HG03139 (cell line): ENCODE measurements around the gene NFATC2.
A peak's percentile ranks its signal among the peaks of the same experiment; 100 is the strongest.
"Not testable (repeated sequence)": the region's sequence is repeated elsewhere in the genome, so short reads cannot be mapped to it uniquely, and the experiment has no call there.

Source experiments
- ATAC-seq: cut with Tn5 transposase; IDR thresholded peaks from one replicate; pipeline ENCODE4 v1.9.1; 2021; ENCODE audit not compliant: unreplicated experiment

Gene NFATC2

DNA sequence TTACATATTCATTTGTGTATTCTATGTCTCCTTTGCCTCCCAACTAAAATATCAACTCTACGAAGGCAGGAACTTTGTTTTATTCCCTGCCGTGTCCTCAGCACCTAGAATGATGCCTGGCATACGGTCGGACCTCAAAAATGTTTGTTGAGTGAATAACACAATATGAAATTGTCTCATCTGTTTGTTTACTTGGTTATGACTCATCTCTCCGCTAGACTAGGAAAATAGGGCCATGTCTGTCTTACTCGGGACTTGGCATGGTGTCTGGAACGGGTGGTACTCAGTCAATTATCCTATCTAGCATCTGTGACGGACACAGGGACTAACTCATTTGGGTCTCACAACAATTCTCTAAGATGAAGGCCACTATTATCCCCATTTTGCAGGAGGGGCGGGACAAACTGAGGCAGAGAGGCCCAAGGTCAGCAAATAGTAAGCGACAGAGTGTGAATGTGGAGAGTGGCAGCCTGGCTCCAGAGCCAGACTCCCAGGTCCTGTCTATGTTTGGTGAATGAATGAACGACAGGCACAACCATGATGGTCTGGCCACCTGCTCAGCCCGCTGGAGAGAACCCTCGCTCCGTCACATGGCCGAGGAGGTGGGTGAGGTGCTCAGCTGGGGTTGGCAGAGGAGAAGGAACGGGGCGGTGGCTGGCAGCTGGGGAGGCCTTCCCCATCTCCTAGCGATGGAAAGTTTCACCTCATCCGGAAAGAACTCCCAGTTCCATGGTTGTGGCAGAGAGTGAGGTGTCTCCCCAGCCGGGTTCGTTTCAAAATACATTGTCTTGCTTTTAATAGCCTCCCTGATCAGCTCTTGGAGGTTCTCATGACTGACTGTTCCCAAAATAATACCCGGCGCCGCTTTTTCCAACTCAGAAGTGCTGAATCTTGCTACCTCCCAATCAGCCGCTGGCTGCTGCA lies 27.6 kb upstream of the NFATC2 start:
- ATAC-seq: no peak

DNA sequence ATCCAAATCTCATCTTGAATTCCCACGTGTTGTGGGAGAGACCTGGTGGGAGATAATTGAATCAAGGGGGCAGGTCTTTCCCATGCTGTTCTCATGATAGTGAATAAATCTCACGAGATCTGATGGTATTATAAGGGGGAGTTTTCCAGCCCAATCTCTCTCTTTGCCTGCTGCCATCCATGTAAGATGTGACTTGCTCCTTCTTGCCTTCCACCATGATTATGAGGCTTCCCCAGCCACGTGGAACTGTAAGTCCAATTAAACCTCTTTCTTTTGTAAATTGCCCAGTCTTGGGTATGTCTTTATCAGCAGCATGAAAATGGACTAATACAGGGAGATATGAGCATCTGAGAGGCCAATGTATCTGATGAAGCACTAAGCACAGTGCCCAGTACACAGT lies 26.0 kb upstream of the NFATC2 start:
- not testable (repeated sequence) for ATAC-seq

DNA sequence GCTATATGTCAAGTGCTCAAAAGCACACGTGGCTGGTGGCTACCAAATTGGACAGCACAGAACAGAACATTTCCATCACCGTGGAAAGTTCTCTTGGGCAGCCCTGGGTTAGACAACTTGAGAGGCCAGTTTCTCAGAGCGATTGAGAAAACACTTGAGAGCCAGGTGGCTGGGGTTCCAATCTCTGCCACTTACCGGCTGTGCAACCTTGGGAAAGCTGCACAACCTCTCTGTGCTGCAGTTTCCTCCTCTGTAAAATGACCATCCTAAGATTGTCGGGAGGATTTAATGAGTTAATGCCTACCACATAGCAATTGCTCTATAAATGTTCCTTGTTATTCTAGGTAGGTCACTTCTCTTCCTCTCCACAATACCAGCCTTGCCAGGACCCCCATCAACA lies 25.1 kb upstream of the NFATC2 start:
- ATAC-seq: no peak

DNA sequence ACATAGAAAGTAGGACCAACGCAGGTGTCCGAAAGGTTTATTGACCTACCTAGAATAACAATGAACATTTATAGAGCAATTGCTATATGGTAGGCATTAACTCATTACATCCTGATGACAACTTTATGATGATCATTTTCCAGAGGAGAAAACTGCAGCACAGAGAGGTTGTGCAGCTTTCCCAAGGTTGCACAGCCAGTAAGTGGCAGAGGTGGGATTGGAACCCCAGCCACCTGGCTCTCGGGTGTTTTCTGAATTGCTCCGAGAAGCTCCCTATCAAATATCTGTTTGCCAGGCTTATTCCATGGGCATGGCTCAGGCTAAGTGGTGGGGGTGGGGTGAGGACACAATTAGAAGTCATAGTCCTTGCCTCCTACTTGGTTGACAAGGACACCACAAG lies 24.1 kb upstream of the NFATC2 start:
- no peak for ATAC-seq

DNA sequence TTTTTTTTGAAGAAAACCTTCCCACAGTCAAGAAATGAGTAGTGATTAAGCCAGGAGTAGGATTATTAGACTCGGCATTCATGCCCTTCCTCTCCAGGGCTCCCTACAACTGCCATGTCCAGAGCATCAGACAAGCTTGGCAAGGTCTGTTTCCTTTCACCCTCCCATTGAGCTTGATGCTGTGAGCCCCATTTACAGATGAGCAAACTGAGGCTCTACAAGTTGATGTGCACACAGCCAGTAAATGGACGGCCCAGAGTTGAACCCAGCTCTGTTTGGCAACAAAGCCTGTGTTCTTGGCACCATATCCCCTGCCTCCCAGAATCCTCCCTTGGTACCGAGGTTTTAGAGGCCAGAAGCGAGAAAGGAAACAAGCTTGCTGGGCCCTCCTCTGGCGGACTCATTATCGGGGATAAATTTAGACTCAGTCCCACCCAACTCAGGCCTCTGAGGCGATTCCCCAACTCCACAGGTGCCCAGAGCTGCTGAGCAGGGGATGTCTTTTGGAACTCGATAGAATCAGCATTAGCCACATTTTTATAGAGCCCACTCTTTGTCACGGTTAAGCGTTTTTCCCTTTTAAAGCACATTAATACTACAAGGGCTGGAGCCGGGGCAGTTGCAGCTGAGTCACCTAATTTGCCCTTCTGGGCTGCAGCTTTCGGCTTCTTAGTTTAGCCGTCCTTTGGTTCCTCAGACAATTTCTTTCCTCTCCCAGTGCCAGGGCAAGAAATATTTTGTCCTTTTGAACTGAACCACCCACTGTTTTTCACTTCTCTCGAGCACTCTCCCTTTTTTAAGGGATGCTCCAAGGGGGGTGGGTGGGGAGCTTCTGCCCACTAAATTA lies 23.0 kb upstream of the NFATC2 start:
- no peak for ATAC-seq

DNA sequence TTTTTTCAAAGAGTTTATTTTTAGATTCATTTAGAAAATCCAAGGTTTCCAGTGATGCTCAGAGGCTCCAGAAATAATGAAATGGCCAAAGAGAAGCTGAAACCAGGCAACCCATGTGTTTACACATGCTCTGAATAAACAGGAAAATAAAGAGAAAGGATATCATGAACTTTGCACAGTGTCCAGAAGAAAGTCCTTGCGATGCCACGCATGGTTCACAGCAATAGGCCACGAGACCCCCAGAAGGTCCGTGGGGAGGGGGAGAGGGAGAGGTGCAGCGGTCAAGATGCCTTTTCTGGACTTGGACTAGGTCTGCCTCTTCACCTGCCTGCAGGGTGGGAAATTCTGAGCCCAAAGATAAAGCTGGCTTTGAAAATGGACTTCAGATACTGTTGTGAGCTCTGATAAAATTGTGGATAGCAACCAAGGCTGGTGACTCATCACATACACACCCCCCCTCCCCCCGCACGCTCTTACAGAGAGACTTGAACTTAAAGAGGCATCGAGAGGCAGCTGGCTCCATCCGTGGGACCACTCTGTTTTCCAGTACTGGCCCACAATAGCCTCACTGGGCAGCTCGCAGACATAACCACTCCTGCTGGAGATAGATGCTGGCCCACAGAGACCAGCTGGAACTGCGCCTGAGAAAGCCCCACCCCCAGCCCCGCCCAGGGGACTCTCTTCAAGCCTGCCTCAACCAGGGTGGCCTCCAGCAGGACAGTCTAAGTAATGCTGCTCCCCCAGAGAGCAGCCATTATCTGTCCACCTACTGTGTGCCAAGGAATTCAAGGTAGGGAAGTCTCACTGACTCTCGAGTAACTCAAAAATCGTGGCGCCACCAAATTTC lies 21.2 kb upstream of the NFATC2 start:
- no peak for ATAC-seq

DNA sequence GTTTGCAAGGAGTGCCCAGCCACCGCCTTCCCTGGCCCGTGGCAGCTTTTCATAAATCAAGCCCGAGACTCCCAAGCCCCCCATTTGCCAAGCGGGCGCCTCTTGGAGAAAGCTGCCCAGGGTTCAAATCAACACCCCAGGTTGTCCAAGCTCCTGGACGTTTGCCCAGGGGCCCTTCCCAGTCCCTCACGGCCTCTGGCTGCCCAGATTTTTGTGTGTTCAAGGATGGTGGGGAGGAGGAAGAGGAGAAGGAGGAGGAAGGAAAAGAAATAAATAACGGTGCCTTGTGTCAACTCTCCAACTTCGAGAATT lies 20.6 kb upstream of the NFATC2 start:
- no peak for ATAC-seq

DNA sequence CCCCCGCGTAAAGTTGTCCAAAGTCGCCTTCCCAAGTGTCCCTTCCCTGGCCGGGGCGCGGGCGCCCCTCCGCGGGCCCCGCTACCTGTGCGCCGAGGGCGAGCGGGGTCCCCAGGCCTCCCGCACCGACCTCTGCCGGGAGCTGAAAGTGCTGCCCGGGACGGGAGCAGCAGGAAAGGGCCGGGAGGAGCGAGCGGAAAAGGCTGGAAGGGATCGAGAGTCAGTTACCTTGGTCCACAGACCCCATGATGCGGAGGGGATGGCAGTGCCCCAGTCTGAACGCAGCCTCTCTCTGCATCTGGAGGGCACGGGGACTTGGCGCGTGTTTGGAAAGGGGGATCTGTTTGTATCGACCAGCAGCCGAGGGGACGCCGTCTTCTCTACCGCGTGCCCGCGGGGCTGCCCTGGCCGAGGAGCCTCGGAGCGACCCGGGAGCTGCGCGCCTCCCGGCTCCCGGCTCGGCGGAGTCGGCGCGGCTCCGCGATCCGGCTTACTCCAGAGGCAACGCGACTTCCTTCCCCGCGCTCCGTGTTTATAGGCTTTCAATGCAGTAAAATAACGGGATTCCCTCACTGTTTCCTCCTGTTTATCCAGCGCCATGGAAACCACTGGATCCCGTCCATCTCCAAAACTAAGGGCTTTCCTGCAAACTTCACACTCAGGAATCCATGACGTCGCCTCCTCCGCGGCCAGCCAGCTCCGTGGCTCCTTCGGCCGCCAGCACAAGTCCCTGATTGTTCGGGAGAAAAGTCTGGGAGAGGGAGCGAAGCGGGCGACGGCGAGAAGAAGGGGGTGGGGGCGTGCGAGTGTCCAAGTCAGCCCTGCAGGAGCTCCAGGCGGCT lies 20.0 kb upstream of the NFATC2 start:
- ATAC-seq: no peak

DNA sequence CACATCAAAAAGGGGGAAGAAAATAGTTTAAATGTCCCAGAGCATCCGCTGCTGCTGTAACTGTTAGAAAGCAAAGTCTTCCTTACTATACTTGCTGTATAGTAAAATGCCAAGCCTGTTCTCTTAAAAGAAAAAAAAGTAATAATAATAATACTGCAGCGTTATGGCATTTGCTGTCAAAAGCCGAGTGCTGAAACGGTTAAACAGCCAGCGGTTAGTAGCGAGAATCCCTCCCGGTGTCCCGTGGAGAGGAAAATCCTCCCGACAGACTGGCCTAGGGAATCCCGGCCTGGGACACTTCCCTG lies 19.5 kb upstream of the NFATC2 start:
- no peak for ATAC-seq

DNA sequence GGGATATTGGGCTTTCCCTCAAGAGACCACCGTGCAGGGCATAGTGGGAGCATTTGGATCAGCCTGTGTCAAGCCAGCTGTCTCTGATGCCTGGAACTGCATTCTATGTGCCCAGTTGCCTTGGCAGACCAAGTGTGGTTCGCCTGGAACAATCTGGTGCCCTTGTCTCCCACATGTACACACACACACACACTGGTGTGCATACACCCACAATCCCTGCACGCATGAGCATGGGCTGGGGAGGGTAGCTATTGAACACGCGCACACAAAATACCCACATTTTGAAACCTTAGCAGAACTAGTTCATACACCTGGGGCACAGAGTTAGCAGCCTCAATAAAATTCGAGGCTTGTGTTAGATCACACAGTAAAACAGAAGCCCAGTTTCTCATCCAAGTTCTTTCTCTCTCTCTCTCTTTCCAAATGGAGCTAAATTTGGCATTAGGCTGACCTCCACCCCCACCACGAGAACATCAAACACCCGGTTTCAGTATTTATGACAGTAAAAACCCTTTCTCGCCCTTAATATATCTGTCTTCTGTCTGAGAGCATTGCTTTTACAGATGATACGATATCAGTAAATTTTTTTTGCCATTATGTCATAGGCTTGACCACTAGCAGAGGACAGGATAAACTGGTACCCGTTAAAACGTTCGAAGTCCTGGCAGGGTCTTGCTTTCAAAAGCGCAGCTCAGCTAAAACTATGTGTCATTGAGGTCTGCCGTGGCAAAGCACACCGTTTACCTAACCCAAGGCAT lies 18.2 kb upstream of the NFATC2 start:
- ATAC-seq: no peak

DNA sequence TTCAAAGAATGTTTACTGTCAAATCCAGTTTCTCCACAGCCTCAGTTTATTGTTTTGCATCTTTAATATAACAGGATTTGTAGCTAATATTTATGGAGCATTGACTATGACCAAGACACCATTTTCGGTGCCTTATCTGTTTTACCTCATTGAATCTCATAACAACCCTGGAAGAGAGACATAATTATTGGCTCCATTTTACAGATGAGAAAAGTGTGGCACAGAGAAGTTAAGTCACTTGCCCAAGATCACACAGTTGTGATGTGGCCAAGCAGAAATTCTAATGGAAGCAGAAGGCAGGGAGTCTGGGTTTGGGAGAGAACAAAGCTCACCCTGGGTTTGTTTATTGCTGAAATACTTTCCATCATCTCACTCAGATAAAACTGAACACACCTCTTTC lies 17.5 kb upstream of the NFATC2 start:
- no peak for ATAC-seq

DNA sequence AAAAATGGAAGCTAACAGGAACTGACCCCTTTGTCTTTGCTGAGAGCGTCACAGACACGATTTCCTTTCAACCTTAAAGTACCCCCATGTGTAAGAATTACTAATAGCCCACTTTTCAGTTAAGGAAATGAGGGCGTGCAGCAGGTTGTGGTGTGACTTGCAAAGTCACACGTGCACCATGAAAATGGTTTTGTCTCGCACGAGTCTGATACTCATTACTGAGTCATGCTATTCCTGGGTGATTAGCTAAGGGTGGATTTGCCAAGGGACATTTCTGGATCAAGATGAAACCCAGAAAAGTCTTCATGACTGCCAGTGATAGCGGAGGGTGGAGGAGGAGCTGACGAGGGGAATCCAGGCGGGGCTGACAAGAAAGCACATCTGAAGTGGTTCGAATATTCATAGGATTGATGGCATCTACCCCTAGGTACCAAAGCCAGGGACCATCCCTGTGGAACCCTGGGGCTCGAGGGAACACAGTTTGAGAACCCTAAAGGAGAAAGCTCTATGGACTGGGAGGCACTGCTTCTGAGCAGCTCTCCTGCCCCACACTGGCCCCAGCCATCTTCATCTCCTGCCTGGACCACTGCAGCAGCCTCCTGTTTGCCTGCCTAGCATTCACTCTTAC lies 12.1 kb upstream of the NFATC2 start:
- ATAC-seq: no peak

DNA sequence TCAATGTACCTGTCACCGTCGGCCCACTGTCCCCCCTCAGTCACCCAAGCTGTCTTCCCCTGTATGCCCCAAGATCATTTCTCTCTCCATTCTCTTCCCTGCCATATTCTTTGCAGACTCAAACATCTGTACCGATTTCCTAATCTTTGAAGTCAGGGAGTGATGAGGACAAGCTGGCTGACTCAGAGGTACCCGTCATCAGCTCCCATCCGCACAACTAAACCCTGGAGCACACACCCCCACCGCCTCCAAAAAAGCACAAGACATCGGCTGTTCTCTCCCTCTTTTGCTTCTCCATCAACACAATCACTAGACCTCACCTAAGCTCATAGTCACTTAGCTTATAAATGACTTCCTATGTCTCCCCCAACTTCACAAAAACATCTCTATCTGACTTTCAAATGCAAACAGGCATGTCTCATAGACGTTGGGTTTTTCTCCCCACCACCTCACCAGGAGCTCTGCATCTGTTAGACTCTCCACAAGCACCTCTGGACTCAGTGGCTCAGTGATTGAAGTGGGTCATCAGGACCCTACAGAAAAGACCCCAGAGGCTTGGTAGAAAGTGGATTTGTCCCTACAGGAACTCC lies 11.5 kb upstream of the NFATC2 start:
- no peak for ATAC-seq

DNA sequence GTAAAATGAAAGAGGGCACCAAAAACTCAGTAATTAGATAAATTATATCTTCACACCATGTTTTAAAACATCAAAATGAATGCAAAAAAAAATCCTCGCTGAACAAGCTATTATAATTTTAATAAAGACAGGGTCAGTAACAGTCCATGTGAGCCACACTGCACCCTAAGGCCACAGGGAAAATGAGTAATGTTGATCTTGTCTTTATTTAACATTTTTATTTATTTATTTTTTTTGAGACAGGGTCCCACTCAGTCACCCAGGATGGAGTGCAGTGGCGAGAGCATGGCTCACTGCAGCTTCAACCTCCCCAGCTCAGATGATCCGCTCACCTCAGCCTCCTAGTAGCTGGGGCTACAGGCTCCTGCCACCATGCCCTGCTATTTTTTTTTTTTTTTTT lies 8.7 kb upstream of the NFATC2 start:
- no peak for ATAC-seq

DNA sequence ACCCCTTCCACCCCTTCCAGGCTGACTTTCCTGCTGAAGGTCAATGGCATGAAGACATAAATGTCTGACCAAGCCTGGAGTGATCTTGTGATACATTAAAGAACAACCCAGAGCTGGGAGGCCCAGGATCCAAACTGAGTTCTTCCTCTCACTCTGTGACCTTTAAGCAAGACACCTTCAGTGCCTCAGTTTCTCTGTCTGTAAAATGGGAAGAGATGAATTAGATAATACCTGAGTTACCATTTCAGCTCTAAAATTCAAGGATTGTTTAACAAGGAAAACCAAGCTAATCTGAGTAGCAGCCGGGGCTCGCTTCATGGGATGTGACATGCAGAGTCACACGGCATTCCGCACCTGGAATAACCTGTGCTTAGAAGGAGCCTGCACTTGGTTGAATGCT lies 7.0 kb upstream of the NFATC2 start:
- no peak for ATAC-seq

DNA sequence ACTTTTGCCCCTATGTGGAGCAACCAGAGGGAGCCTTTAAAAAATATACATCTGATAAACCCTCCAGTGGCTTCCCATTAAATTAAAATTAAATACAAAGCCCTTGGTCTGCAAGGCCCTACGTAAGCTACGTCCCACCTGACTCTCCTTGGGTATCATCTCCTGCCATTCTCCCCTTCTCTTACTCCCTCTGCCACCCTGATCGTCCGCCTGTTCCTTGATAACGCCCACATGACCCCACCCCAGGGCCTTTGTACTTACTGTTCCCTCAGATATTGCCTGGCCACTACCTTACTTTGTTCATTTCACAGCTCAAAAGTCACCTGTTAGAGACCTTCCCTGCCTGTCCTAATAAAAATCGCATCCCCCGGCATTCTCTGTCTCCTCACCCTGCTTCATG lies 5.4 kb upstream of the NFATC2 start:
- no peak for ATAC-seq

DNA sequence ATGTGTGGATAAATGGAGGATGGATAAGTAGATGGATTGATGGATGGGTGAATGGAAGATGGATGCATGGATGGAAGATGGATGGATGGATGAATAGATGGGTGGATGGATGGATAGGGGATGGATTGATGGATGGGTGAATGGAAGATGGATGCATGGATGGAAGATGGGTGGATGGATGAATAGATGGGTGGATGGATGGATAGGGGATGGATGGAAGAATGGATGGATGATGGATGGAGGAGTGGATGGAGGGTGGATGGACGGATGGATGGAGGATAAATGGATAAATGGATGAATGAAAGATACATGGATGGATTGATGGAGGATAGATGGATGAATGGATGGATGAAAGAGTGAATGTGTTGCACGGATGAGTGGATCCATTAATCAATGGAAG lies 3.0 kb upstream of the NFATC2 start:
- ATAC-seq: no peak

DNA sequence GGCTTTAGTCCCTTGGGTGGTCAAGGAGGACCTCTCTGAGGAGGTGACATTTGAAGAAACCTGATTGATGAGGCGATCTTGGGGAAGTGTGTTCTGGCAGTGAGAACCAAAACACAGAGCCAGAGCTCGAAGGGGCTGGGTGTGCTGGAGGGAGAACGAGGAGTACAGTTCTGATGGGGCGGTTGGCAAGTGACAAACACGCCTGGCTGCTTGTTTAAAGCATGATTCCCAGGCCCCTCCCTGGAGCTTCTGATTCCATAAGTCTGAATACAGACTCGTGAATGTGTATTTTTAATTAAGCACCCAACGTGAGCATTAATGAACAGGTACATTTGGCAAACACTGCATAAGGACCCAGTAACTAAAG lies 886 bp upstream of the NFATC2 start:
- ATAC-seq: no peak

DNA sequence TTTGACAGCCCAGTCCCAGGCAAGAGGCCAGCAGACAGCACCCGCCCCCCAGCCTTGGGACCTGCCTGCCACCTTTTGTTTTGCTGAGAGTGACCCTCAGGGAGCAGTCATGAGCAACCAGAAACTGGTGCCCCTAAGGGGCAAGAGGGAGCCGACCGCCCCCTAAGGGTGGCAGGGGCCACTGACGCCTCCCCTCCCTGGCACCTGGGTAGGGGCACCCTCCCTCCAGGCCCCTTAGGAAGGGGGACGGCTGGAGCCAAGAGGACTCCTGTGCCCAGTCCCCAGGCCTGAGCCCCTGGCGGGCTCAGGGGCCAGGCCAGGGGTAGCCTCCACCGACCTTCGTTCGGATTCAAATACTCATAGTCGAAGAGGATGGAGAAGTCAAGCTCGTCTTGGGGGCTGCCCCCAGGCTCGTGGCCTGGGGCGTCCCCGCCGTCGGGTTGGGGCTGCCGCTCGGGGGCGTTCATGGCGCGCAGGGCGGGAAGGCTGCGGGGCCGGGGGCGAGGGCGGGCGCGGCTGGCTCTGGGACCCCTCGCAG lies 417 bp downstream of the NFATC2 start:
- peak; percentile 38 for ATAC-seq
